ENCODE data around the gene TAPT1. TPM values are rescaled to one million over a fixed set of nuclear protein-coding genes. Genes with fewer than 3 reads are reported as not detected.

The TAPT1 gene
- total RNA-seq, 1 donor from 2014 or later: 25.3 TPM

DNA sequence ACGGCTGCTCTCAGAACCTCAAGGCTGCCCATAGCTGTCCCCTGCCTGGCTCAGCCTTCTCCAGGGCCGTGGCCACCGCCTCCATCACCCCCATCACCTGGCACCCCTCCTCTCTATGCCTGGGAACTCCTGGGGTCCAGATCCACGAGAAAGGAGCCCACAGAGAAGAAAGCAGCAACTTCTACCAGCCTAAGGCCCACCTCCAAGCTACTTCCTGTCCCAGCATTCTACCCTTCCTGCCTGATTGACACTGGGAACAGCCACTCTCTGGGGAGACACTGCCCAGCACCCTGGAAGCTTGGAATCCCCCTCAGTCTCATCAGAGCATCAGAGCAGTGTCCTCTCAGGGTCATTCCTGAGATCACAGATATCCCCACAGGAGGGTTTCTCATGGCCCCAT lies 105.6 kb downstream of the TAPT1 start:
- H3K27me3 ChIP-seq (ENCODE audit: insufficient read depth, low read length): no peaks in the 10 kb centered on the region
- no peak overlapping the region for H2AFZ ChIP-seq (ENCODE audit: low read depth, low read length)
- Mint-ChIP-seq H3K4me1 (ENCODE audit: low read depth, unreplicated experiment) (no peaks in the 10 kb centered on the region), H3K27ac (ENCODE audit: unreplicated experiment) (no peak overlapping the region), H3K36me3 (ENCODE audit: low read depth, unreplicated experiment) (peaks cover 2% of the 10 kb centered on the region), H3K27me3 (ENCODE audit: low read depth, unreplicated experiment) (peaks cover 19% of the 10 kb centered on the region), H3K9me3 (ENCODE audit: unreplicated experiment) (peaks cover 9% of the 10 kb centered on the region), H3K4me3 (ENCODE audit: unreplicated experiment) (no peak overlapping the region)
- no peaks in the 10 kb centered on the region for H3K4me1 ChIP-seq (ENCODE audit: insufficient read depth, low read length)
- H3K27ac ChIP-seq (ENCODE audit: low read depth, low read length): no peak overlapping the region
- H3K4me2 ChIP-seq (ENCODE audit: low read length): no peak overlapping the region
- no peaks in the 10 kb centered on the region for H3K79me2 ChIP-seq (ENCODE audit: insufficient read depth, low read length)
- no peak for DNase-seq (ENCODE audit: low read depth)
- no peak for TF ChIP-seq EZH2 (IDR thresholded peaks at IDR 0.05; ENCODE audit: insufficient read depth, low read length)
- TF ChIP-seq, protein P1, sequence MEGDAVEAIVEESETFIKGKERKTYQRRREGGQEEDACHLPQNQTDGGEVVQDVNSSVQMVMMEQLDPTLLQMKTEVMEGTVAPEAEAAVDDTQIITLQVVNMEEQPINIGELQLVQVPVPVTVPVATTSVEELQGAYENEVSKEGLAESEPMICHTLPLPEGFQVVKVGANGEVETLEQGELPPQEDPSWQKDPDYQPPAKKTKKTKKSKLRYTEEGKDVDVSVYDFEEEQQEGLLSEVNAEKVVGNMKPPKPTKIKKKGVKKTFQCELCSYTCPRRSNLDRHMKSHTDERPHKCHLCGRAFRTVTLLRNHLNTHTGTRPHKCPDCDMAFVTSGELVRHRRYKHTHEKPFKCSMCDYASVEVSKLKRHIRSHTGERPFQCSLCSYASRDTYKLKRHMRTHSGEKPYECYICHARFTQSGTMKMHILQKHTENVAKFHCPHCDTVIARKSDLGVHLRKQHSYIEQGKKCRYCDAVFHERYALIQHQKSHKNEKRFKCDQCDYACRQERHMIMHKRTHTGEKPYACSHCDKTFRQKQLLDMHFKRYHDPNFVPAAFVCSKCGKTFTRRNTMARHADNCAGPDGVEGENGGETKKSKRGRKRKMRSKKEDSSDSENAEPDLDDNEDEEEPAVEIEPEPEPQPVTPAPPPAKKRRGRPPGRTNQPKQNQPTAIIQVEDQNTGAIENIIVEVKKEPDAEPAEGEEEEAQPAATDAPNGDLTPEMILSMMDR (IDR thresholded peaks at IDR 0.05; ENCODE audit: insufficient read depth, low read depth, low read length): no peak
- no peak for FAIRE-seq
- H3K9me3 ChIP-seq (ENCODE audit: insufficient read depth, low read depth, low read length): no peaks in the 10 kb centered on the region
- H3K4me3 ChIP-seq (ENCODE audit: insufficient read depth, low read depth, low read length): no peak overlapping the region
- no peaks in the 10 kb centered on the region for H3K36me3 ChIP-seq (ENCODE audit: insufficient read depth, low read length)
- no peak overlapping the region for H3K9ac ChIP-seq (ENCODE audit: low read length)
- no peaks in the 10 kb centered on the region for H4K20me1 ChIP-seq (ENCODE audit: insufficient read depth, low read length)

DNA sequence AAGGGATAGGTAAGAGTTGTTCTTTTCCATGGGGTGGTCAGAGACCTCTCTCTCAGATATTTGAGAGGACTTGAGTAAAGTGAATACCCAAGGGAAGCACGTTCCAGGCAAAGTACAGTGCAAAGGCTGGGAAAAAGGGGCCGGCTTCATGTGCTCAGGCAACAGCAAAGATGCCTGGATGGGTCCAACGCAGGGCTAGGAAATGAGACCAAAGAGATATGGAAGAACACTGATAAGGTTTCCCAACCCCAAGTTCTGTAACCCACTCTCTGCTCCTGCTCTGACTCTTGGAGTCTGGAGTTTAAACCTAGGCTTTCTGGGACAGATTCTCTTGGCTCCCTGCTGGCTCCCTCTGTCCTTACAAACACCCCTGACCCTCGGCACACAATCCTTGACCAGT lies 106.3 kb downstream of the TAPT1 start:
- peaks cover 1% of the 10 kb centered on the region for H3K27me3 ChIP-seq (ENCODE audit: insufficient read depth, low read length)
- no peak overlapping the region for H3K4me2 ChIP-seq (ENCODE audit: low read length)
- H3K27ac Mint-ChIP-seq (ENCODE audit: unreplicated experiment): no peak overlapping the region
- H3K9me3 Mint-ChIP-seq (ENCODE audit: unreplicated experiment): peaks cover 9% of the 10 kb centered on the region
- H3K9ac ChIP-seq (ENCODE audit: low read length): no peak overlapping the region
- H2AFZ ChIP-seq (ENCODE audit: low read depth, low read length): no peak overlapping the region
- TF ChIP-seq, protein P1 (IDR thresholded peaks at IDR 0.05; ENCODE audit: insufficient read depth, low read depth, low read length): no peak
- TF ChIP-seq EZH2 (IDR thresholded peaks at IDR 0.05; ENCODE audit: insufficient read depth, low read length): no peak
- no peaks in the 10 kb centered on the region for H4K20me1 ChIP-seq (ENCODE audit: insufficient read depth, low read length)
- H3K4me3 Mint-ChIP-seq (ENCODE audit: unreplicated experiment): no peak overlapping the region
- H3K4me1 Mint-ChIP-seq (ENCODE audit: low read depth, unreplicated experiment): no peaks in the 10 kb centered on the region
- no peak for FAIRE-seq
- no peak overlapping the region for H3K4me3 ChIP-seq (ENCODE audit: insufficient read depth, low read depth, low read length)
- no peak overlapping the region for H3K27ac ChIP-seq (ENCODE audit: low read depth, low read length)
- H3K4me1 ChIP-seq (ENCODE audit: insufficient read depth, low read length): no peaks in the 10 kb centered on the region
- H3K9me3 ChIP-seq (ENCODE audit: insufficient read depth, low read depth, low read length): no peaks in the 10 kb centered on the region
- H3K36me3 ChIP-seq (ENCODE audit: insufficient read depth, low read length): no peaks in the 10 kb centered on the region
- no peak for DNase-seq (ENCODE audit: low read depth)
- H3K36me3 Mint-ChIP-seq (ENCODE audit: low read depth, unreplicated experiment): peaks cover 2% of the 10 kb centered on the region
- no peaks in the 10 kb centered on the region for H3K79me2 ChIP-seq (ENCODE audit: insufficient read depth, low read length)
- H3K27me3 Mint-ChIP-seq (ENCODE audit: low read depth, unreplicated experiment): peaks cover 23% of the 10 kb centered on the region

- no peak for TF ChIP-seq EZH2 (IDR thresholded peaks at IDR 0.05; ENCODE audit: insufficient read depth, low read length)
- TF ChIP-seq, protein P1 (IDR thresholded peaks at IDR 0.05; ENCODE audit: insufficient read depth, low read depth, low read length): no peak
- Mint-ChIP-seq H3K4me1 (ENCODE audit: low read depth, unreplicated experiment) (no peaks in the 10 kb centered on the region), H3K36me3 (ENCODE audit: low read depth, unreplicated experiment) (peaks cover 2% of the 10 kb centered on the region), H3K4me3 (ENCODE audit: unreplicated experiment) (no peak overlapping the region), H3K9me3 (ENCODE audit: unreplicated experiment) (peaks cover 9% of the 10 kb centered on the region), H3K27ac (ENCODE audit: unreplicated experiment) (no peak overlapping the region), H3K27me3 (ENCODE audit: low read depth, unreplicated experiment) (peaks cover 24% of the 10 kb centered on the region)
- H3K79me2 ChIP-seq (ENCODE audit: insufficient read depth, low read length): no peaks in the 10 kb centered on the region
- H3K36me3 ChIP-seq (ENCODE audit: insufficient read depth, low read length): no peaks in the 10 kb centered on the region
- no peaks in the 10 kb centered on the region for H4K20me1 ChIP-seq (ENCODE audit: insufficient read depth, low read length)
- H3K4me1 ChIP-seq (ENCODE audit: insufficient read depth, low read length): no peaks in the 10 kb centered on the region
- H2AFZ ChIP-seq (ENCODE audit: low read depth, low read length): no peak overlapping the region
- DNase-seq (ENCODE audit: low read depth) (no peak), FAIRE-seq (no peak)
- H3K27ac ChIP-seq (ENCODE audit: low read depth, low read length): no peak overlapping the region
- H3K27me3 ChIP-seq (ENCODE audit: insufficient read depth, low read length): peaks cover 9% of the 10 kb centered on the region
- no peak overlapping the region for H3K4me2 ChIP-seq (ENCODE audit: low read length)
- no peaks in the 10 kb centered on the region for H3K9me3 ChIP-seq (ENCODE audit: insufficient read depth, low read depth, low read length)
- H3K9ac ChIP-seq (ENCODE audit: low read length): no peak overlapping the region
- H3K4me3 ChIP-seq (ENCODE audit: insufficient read depth, low read depth, low read length): no peak overlapping the region
Observed at GRCh38 chr4:16118090-16118489, 108.2 kb downstream of the TAPT1 start.
